ENCODE measurements around the gene PRR29.
A peak's percentile ranks its signal among the peaks of the same experiment; 100 is the strongest.
"Not testable (repeated sequence)": the region's sequence is repeated elsewhere in the genome, so short reads cannot be mapped to it uniquely, and the experiment has no call there.

Gene PRR29

DNA sequence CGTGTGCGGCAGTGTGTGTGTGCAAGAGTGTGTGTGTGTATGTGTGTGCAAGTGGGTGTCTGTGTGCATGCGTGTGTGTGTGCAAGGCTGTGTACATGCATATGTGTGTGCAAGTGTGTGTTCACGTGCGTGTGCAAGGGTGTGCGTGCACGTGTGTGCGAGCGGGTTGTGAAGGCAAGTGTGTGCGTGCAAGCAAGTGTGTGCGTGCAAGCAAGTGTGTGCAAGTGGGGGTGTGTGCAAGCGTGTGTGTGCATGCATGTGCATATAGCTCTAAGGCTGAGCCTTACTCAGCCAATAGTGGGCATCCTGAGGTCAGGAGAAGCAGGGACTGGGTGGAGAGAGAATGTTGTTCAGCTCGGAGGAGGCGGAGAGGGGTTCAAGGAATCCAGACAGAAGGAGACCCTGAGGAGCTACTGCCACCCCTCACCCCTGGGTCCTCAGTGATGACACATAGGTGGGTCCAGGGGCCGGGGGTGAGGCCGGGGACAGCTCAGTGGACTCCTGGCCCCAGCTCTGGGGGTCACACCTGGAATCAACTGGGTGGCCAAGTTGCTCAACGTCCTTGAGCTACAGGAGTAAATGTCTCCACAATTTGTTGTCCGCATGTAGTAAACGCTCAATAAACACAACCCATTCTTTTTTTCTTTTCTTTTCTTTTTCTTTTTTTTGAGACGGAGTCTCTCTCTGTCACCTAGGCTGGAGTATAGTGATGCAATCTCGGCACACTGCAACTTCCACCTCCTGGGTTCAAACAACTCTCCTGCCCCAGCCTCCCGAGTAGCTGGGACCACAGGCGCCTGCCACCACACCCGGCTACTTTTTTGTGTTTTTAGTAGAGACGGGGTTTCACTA is 1.8 kb downstream of the PRR29 start:
- Mint-ChIP-seq H3K27me3 (peaks cover 3% of the 10 kb centered on the region), H3K4me1 (ENCODE audit: low read depth) (peaks cover 22% of the 10 kb centered on the region), H3K36me3 (ENCODE audit: low read depth) (peaks cover 12% of the 10 kb centered on the region), H3K27ac (no peak overlapping the region), H3K9me3 (no peaks in the 10 kb centered on the region), H3K4me3 (peak overlapping the region; percentile 84)

DNA sequence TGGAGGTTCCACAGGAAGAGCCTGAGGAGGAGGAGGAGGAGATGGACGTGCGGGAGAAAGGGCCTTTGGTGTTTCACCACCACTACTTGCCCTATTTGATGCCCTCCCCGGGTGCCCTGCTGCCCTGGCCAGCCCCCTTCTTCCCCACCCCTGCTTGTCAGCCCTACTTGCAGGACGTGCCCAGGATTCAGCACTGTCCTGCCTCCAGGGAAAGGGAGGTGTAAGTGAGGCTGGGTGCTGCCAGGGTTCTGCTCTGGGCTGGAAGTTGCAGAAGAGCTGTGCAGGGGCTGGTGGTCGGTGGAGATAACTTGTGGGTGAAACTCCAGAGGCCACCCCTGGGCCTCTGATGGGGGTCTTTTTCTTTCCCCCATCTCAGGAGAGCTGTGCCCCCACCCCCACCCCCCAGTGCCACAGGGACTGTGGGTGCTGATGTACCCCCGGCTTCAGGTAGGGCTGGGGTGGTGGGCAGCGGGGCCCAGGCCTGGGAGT is 3.0 kb downstream of the PRR29 start:
- H3K27ac Mint-ChIP-seq = no peak overlapping the region
- no peak overlapping the region for H3K4me3 Mint-ChIP-seq
- peaks cover 22% of the 10 kb centered on the region for H3K4me1 Mint-ChIP-seq (ENCODE audit: low read depth)
- H3K9me3 Mint-ChIP-seq = no peaks in the 10 kb centered on the region
- H3K27me3 Mint-ChIP-seq = peaks cover 3% of the 10 kb centered on the region
- H3K36me3 Mint-ChIP-seq (ENCODE audit: low read depth) = peaks cover 12% of the 10 kb centered on the region

DNA sequence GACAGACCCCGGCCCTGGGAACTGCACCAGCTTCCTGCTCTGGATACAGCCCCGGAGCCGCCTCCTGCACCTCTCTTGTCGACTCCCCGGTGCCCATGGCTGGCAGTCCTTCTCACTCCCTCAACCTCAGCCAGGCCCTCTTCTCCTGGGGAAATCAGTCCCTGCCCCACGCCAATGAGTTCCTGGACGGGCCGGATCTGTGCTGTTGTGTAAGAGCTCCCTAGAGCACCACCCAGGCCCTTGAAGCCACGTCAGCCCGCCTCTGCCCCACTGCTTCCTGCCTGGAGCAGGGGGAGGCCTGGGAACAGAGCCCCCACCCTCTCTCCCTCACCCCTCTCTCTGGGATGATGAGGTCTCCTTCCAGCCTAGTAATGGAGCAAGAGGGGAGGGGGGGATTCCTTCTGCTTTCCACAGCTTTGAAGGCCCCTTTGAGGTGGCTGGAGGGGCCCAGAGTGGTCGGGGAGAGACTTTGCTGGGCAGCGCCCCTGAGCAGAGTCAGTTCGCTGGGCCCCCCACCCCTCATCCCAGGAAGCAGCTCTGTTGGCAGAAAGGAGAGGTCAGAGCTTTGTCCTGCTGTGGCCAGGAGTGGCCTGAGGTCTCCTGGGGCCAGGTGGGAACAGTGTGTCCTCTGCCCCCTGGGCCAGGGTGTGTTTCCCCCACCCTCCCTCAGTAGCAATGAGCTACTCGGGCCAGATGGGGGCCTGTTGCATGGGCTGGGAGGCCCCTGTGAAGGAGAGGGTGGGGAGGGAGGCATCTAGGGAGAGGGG is 3.8 kb downstream of the PRR29 start:
- H3K4me3 Mint-ChIP-seq = no peak overlapping the region
- peaks cover 25% of the 10 kb centered on the region for H3K4me1 Mint-ChIP-seq (ENCODE audit: low read depth)
- H3K9me3 Mint-ChIP-seq = no peaks in the 10 kb centered on the region
- peaks cover 3% of the 10 kb centered on the region for H3K27me3 Mint-ChIP-seq
- H3K36me3 Mint-ChIP-seq (ENCODE audit: low read depth) = peaks cover 12% of the 10 kb centered on the region
- H3K27ac Mint-ChIP-seq = no peak overlapping the region

- H3K27me3 Mint-ChIP-seq = peaks cover 3% of the 10 kb centered on the region
- H3K4me3 Mint-ChIP-seq = no peak overlapping the region
- no peaks in the 10 kb centered on the region for H3K9me3 Mint-ChIP-seq
- peaks cover 30% of the 10 kb centered on the region for H3K4me1 Mint-ChIP-seq (ENCODE audit: low read depth)
- H3K27ac Mint-ChIP-seq = no peak overlapping the region
- H3K36me3 Mint-ChIP-seq (ENCODE audit: low read depth) = peaks cover 12% of the 10 kb centered on the region
Observed at GRCh38 chr17:64002658-64003525, 4.7 kb downstream of the PRR29 start.

- H3K27ac Mint-ChIP-seq = no peak overlapping the region
- peaks cover 12% of the 10 kb centered on the region for H3K36me3 Mint-ChIP-seq (ENCODE audit: low read depth)
- peaks cover 3% of the 10 kb centered on the region for H3K27me3 Mint-ChIP-seq
- peaks cover 30% of the 10 kb centered on the region for H3K4me1 Mint-ChIP-seq (ENCODE audit: low read depth)
- H3K9me3 Mint-ChIP-seq = no peaks in the 10 kb centered on the region
- H3K4me3 Mint-ChIP-seq = no peak overlapping the region
Observed at GRCh38 chr17:64003526-64004121, 5.5 kb downstream of the PRR29 start.

GRCh38 chr17:64004218-64004770 is 6.1 kb downstream of the PRR29 start:
- H3K27me3 Mint-ChIP-seq = peaks cover 3% of the 10 kb centered on the region
- H3K4me3 Mint-ChIP-seq = no peak overlapping the region
- H3K9me3 Mint-ChIP-seq = no peaks in the 10 kb centered on the region
- H3K36me3 Mint-ChIP-seq (ENCODE audit: low read depth) = peaks cover 12% of the 10 kb centered on the region
- H3K4me1 Mint-ChIP-seq (ENCODE audit: low read depth) = peaks cover 31% of the 10 kb centered on the region
- no peak overlapping the region for H3K27ac Mint-ChIP-seq

- peaks cover 16% of the 10 kb centered on the region for H3K36me3 Mint-ChIP-seq (ENCODE audit: low read depth)
- H3K27ac Mint-ChIP-seq = no peak overlapping the region
- peaks cover 33% of the 10 kb centered on the region for H3K4me1 Mint-ChIP-seq (ENCODE audit: low read depth)
Observed at GRCh38 chr17:64004903-64005733, 7.0 kb downstream of the PRR29 start.

GRCh38 chr17:64005734-64006167 is 7.6 kb downstream of the PRR29 start:
- Mint-ChIP-seq H3K4me3 (no peak overlapping the region), H3K9me3 (no peaks in the 10 kb centered on the region), H3K4me1 (ENCODE audit: low read depth) (peaks cover 40% of the 10 kb centered on the region), H3K27ac (no peak overlapping the region), H3K36me3 (ENCODE audit: low read depth) (peaks cover 21% of the 10 kb centered on the region), H3K27me3 (no peaks in the 10 kb centered on the region)

More at GRCh38 chr17:64004903-64005733, 7.0 kb downstream of the PRR29 start:
- no peak overlapping the region for H3K4me3 Mint-ChIP-seq
- no peaks in the 10 kb centered on the region for H3K9me3 Mint-ChIP-seq
- no peaks in the 10 kb centered on the region for H3K27me3 Mint-ChIP-seq

DNA sequence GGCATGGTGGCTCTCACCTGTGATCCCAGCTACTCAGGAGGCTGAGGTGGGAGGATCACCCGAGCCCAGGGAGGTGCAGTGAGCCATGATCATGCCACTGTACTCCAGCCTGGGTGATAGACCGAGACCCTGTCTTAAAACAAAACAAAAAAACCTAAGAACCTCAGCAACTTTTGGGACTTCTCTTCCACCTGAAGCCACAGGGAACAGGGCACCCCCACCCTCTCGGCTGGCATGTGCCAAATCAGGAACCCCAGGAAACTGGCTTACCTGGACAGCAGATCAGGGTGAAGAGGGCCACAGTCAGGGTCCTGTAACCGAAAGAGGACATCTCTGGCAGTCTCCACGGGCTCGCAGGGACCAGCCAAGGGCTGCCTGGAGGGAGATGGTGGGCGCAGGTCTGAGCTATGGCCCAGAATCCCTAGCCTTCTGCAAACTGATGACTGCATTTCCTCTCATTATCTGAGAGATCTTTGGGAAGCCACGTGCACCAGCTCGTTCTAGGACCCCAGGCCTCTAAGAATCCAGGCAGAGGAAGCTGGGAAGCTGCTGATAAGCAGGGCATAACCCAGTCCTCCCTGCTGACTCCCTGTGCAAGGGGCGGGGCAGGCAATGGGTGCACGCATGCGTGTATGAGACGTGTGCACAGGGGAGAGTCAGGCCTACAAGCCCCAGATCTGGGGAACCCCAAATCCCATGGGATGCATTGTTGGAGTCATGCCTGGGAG is 8.4 kb downstream of the PRR29 start:
- Mint-ChIP-seq H3K36me3 (ENCODE audit: low read depth) (peaks cover 29% of the 10 kb centered on the region), H3K4me3 (no peak overlapping the region), H3K27me3 (no peaks in the 10 kb centered on the region), H3K9me3 (no peaks in the 10 kb centered on the region), H3K27ac (no peak overlapping the region), H3K4me1 (ENCODE audit: low read depth) (peaks cover 47% of the 10 kb centered on the region)

DNA sequence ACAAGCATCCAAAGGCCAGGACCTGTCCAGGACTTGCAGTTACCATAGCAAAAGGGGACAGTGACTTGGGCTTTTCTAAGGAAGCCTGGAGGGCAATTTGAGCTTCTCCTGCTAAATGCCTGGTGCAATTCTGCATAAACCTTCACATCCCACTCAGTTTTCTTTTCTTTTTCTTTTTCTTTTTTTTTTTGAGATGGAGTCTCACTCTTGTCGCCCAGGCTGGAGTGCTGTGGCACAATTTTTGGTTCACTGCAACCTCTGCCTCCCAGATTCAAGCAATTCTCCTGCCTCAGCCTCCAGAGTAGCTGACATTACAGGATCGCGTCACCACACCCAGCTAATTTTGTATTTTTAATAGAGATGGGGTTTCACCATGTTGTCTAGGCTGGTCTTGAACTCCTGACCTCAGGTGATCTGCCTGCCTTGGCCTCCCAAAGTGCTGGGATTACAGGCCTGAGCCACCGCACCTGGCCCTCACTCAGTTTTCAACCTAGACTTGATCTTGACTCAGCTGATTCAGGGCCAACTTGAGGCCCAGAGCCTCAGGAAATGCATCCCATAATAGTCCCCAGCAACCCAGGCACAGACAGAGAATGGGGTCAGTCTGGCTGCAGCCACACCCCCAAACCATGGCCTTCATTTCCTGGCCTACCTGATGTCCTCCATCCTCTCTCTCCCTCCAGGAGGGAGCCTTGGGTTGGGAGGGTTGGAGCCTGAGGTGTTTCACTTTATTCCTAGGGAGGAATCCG is 9.1 kb downstream of the PRR29 start:
- not testable (repeated sequence) for H3K9me3 Mint-ChIP-seq, H3K27ac Mint-ChIP-seq, H3K27me3 Mint-ChIP-seq, H3K4me3 Mint-ChIP-seq
- Mint-ChIP-seq H3K36me3 (ENCODE audit: low read depth) (peaks cover 34% of the 10 kb centered on the region), H3K4me1 (ENCODE audit: low read depth) (peaks cover 53% of the 10 kb centered on the region)

DNA sequence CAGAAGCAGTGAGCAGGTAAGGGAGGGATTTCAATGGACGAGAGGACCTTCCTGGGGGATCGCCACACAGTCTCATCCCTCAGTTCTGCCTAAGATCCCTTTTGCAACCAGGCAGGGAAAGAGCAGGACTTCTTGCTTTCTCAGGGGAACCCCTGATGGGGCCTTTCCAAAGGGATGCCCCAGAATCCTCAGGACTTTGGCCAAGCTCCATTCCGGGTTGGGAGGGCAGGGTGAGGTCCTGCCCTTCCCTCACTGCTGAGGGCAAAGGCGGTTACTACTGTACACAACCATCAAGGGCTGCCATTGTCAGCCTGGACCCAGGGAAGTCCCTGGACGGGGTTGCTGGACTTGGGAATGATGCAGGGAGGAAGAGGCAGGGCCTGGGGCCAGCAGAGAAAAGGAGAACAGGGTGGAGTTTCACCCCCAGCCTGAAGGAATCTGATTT is 9.7 kb downstream of the PRR29 start:
- Mint-ChIP-seq H3K4me3 (no peak overlapping the region), H3K36me3 (ENCODE audit: low read depth) (peaks cover 38% of the 10 kb centered on the region), H3K4me1 (ENCODE audit: low read depth) (peaks cover 56% of the 10 kb centered on the region), H3K9me3 (no peaks in the 10 kb centered on the region), H3K27me3 (no peaks in the 10 kb centered on the region), H3K27ac (no peak overlapping the region)

DNA sequence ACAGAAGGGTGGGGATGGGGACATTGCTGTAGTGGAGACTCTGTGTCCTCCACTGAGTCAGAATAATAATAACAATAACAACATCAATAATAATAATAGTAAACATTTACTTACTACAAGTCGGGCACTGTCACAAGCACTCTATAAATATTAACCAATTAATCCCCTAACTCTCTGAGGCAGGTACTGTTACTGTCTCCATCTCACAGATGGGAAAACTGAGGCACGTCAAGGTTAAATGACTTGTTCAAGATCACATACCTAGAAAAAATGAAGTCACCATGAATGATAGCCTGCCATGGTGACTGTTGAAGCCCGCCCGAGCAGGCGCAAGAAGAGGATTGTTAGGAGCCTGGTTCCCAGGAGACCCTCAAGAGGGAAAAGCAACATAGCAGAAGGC is 10.2 kb downstream of the PRR29 start:
- peaks cover 37% of the 10 kb centered on the region for H3K36me3 Mint-ChIP-seq (ENCODE audit: low read depth)
- H3K27ac Mint-ChIP-seq = no peak overlapping the region
- H3K4me3 Mint-ChIP-seq = no peak overlapping the region
- peaks cover 61% of the 10 kb centered on the region for H3K4me1 Mint-ChIP-seq (ENCODE audit: low read depth)
- no peaks in the 10 kb centered on the region for H3K9me3 Mint-ChIP-seq
- H3K27me3 Mint-ChIP-seq = no peaks in the 10 kb centered on the region
